ENCODE measurements around the gene PLA2G4F.

PLA2G4F gene

DNA sequence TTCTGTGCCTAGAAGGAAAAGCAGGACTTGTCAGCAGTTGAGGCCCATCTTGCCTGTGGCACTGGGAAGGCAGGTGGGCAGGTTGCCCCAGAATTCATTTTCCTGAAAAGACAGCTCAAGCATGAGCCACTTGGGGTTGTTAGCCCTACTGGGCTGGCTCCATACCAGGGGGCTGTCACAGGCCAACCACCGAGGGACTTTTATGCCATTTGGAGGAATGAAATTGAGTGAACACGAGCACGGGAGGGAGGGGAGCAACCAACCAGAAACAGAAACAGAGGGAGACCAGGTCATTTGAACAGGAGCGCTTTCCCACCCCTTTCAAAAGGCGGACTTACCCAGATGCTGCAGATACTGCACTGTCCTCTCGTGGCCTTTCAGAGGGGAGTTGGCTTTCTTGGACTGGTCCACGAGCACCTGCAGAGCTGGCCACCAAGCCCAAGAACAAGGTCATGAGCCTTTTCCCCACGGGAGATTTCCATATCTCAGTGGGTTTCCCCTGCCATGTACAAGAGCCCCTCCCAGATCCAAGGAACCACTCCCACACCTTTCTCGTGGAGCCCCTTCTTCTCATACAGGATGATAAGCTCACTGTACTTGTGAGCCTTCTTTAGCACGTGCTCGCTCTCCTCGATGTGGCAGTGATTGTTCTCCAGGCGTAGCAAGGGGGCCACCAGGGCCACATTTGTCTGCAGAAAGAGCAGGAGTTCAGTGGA is 9.9 kb upstream of the PLA2G4F start:
- Histone ChIP-seq H3K4me3 (no peak overlapping the region), H3K27ac (no peak overlapping the region)

DNA sequence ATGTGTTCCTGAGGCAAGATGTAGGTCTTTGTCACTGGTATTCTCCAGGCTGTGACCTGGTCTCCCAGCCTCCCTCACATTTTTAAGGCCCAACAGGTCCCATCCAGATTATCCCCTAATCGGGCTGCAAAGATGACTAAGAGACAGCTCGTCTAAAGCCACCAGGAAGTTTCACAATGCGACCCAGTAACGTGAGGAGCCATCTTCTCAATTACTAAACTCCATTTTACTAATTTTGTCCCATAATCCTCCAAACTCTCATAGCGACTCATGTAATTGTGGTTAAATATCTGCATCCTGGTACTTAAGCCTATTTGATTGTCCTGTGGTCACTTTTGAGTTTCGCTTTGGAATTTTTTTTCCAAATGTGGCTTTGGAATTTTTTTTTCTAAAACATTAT is 8.7 kb upstream of the PLA2G4F start:
- Histone ChIP-seq H3K4me3 (no peak overlapping the region), H3K27ac (peak overlapping the region in 12 of 21 experiments; percentile 4 to 77 (median 58))

DNA sequence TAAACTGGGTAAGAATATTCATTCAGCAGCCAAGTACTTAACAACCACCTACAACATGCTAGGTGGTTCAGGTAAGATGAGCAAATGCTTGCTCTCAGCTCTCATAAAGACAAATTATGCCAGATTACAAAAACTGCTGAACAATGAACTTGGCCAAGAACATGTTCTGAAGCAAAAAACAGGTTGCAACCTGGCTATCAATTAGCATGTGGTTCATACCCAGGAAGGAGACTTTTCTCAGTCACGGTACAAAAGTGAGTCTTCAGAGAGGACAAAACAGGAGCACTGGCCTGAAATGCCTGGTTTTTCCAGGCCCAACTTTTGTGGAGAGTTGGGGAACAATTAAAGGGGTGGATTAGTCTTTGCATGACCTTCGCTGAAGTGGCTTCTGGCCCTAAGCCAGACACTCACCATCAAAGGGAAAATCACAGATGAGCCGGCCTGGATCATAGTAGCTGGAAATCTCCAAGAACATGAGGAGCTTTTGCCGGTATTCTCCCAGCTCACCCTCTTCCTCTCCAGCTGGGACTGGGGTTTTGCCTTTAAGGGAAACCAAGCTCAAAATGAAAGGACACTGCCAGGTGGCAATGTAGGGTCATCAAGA is 7.6 kb upstream of the PLA2G4F start:
- no peak overlapping the region for H3K4me3 ChIP-seq
- peak overlapping the region in 15 of 21 experiments; percentile 15 to 77 (median 58) for H3K27ac ChIP-seq

DNA sequence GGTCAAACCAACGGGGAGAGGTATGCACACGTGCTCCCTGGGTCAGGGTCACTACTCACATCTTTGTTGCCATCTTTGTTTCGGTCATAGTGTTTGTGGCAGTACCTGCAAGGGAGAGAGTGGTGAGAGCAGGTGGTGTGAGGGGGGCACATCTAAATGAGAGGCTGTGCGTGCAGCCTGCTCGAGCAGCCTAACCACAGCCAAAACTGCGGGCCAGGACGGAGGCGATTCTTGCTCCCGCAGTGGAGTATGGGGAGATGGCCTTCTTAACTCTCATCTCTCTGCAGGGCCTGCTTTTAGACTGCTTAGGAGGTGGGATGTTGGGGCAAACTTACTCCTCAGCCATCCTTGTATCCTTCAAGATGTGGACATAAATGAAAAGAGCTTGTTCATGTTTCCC is 6.9 kb upstream of the PLA2G4F start:
- H3K4me3 ChIP-seq, result no peak overlapping the region

DNA sequence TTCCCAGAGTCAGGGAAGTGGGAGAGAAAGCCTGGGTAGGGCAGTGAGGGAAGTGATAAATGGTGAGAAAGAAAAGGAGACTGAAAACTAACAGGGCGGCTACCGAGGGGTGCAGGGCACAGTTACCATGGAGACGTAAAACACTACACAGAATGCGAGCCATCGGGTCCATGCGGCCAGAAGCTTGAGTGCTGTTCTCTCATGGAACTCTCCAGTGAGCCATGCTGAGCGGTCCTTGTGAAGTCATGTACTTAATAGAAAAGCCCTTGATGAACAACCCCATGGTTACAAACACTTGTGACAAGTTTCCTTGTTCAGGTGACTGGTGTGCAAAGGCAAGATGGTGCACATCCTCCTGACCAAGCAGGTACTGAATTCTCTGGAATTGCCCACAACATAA is 3.7 kb upstream of the PLA2G4F start:
- Histone ChIP-seq H3K4me3 (no peak overlapping the region), H3K27ac (no peak overlapping the region)

More for the DNA sequence above, 6.9 kb upstream of the PLA2G4F start:
- peak overlapping the region in 4 of 21 experiments; percentile 15 to 77 (median 40) for H3K27ac ChIP-seq

DNA sequence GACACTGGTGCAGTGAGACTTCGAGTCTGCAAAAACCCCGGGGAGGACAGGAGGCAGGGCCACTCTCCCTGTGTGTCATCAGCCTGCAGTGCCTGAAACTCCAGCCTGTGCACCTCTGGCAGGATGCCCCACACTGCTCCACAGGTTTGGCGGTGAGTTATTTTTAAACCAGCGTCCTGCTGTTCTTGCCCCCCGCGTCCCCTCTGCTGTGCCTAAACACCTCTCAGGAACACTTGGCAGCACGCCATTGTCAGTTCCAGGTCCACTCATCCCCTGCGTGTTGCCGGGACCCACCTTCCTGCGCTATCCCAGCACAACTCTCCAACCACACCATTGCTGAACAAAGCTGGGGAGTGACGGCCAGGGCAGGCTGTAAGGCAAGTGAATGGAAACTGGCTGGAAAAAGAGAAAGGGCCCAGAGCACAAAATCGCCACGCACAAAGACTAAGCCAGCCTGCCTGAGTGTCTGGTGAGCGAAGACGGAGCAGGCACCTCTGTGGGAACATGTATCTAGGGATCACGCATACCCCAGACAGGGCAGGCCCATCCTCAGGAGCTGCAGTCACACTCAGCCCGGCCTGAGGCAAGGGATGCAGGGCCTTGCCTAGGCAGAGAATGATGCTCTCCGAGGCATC is 3.1 kb upstream of the PLA2G4F start:
- no peak overlapping the region for H3K27ac ChIP-seq

DNA sequence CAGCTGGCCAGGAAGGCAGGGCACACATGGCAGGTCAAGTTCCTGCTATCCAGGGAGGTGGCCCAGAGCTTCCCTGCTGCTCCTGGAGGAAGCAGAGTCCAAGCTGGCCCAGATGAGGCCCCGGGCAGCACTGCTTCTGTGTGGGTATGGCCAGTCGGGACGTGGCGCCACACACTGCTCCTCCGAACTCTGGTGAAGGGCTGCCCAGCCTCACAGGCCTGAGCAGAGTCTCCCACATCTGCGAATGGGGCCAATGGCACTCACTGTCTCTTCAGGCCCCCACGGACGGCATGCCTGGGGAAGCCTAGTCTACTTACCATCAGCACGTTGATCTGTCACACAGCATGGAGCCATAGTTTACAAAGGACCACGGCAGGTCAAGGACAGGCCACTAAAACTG is 2.5 kb upstream of the PLA2G4F start:
- Histone ChIP-seq H3K27ac (no peak overlapping the region), H3K4me3 (no peak overlapping the region)

More for the DNA sequence above, 3.1 kb upstream of the PLA2G4F start:
- no peak overlapping the region for H3K4me3 ChIP-seq

DNA sequence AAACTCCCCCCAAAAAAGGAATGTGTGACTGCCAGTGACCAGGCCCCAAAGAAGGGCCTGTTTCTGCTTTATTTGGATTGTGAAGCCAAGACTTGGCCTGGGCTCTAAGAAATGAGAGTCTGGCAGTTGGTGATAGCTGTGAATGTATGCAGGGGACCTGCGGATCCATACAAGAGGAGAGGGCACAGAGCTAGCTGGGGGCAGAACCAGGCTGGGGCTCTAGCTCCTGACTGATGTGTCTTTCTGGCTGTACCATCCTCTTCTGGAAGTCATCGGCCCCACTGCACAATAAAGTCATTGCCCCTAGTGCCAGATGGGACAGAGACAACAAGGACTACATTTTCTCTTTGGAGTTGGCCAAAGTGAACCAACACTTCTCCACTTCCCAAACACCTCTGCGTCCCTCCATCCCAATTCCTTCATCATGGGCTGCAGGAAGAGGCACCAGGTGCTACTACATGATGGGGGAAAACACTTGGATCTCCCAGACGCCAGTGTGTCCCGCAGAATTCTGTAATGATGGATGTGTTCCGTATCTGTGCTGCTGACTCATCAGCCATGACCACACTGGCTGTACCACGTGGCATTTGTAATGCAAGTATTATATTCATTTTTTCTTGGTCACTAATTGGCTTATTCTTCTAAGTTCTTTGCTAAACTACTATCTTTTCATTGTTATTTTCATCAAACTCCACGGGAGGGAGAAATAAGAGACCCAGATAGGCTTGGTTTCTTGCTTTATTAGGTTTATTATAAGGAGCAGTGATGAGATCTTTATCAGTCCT is 1.7 kb upstream of the PLA2G4F start:
- Histone ChIP-seq H3K27ac (peak overlapping the region in 1 of 21 experiments; percentile 26), H3K4me3 (no peak overlapping the region)

DNA sequence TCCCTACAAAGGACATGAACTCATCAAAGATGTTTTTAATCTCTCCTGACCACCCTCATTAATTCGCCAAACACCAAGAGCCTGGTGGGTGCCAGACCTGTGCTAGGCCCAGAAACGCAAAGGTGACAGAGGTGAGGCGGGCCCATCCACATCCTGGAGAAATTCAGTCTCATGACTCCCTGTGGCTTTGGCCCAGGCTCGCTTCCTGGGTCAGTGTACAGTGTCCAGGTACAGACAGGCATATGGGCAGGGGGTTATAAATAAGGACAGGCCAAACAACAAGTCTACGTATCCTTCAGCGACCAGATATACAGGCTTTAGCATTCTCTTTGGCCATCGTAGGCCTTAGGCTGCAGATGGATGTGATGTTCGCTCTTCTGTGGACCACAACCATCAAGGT is 945 bp upstream of the PLA2G4F start:
- H3K27ac ChIP-seq, result peak overlapping the region in 1 of 21 experiments; percentile 26
- H3K4me3 ChIP-seq, result no peak overlapping the region

DNA sequence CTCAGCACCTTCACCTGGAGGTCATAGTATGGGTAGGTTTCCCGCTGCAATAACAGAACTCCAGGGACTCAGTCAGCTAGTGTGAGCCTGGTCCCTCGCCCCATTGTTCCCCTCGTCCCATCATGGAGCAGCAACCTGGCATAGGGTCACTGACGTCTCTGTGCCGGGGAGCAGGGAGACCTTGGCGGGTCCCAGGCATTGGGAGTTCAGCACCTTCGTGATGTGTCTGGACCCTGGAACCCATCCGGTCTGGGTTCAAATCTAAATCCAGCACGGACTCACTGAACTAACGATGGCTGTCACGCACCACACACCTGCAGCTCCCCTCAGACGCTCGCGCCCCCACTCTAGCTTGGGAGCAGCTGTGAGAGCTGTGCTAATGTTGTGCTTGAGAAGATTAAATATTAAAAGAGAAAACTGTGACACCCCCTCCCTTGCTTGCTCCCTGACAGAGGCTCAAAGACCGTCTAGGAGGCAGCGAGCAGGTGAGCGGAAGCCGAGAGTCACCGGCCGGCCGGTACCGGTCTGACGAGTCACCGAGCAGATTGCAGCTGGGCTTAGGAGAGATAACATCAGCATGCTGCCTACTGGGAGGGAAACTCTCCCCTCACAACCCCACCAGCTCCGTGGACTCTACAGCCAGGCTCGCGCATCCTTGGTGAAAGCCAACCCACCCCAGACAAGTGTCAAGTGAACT is 742 bp downstream of the PLA2G4F start:
- Histone ChIP-seq H3K4me3 (peak overlapping the region; percentile 22 to 54 (median 29)), H3K27ac (peak overlapping the region in 18 of 21 experiments; percentile 26 to 82 (median 73))

DNA sequence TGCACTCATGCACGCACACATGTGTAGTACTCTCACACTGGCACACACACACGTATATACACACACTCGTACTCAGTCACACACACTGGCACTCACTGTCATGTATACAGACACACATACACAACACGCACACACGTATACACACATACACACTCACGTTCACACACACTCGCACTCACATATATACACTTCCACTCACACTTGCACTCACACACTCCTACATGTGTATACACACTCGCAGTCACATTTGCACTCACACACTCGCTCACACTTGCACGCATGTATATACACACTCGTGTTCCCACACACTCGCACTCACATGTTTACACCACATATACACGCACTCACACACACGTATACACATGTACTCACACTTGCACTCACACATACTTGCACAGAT is 1.5 kb downstream of the PLA2G4F start:
- peak overlapping the region; percentile 22 to 54 (median 29) for H3K4me3 ChIP-seq

DNA sequence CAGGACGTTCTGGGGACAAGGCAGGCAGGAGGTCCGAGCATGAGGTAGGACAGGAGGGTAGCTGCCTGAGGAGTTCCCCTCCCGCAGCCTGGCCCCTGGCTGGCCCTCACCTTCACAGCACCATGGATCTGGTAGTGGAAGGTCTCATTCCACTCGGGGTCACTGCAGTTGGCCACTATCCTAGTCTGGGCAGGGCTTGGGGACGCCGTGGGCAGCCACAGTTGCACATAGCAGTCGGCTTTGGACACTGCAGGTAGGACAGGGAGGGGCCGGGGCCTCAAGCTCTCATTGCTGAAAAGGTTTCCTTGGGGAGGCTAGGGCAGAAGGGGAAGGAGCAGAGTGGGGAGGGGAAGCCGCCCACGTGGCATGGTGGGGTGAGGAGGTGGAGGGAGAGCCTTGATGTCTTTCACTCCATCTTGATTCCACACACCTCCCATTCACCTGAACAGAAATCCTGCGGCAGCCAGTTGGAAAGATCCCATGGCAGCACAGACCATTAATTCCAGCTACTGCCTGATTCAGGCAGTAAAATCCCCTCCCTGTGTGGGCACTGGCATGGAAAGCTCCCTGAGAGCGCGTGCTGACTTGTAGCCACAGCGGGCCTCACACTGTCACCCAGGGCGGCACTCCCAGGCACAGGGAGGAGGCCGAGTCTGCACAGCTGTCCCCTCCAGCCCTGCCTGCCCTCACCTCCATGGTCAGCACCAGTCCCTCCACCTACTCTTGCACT is 2.1 kb downstream of the PLA2G4F start:
- Histone ChIP-seq H3K27ac (peak overlapping the region in 7 of 21 experiments; percentile 0 to 80 (median 67)), H3K4me3 (peak overlapping the region in 5 of 7 experiments; percentile 22 to 54 (median 34))

More for the DNA sequence above, 1.5 kb downstream of the PLA2G4F start:
- peak overlapping the region in 7 of 21 experiments; percentile 13 to 80 (median 73) for H3K27ac ChIP-seq

DNA sequence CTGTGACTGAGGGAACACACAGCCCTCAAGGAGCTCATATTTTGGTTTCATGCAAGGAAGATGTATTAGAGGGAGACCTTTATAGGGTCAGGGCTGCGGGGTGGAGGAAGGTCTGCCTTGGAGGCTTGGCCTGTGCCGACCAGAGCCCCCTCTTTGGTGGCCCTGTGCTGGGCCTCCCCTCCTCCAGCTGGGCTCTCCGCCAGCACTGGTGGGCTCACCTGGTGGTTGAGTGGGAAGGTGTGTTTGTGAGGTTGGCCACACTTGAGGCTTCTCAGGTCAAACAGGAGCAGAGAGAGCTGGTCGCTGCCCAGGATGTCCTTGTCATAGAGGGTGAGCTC is 2.6 kb downstream of the PLA2G4F start:
- Histone ChIP-seq H3K27ac (peak overlapping the region in 6 of 21 experiments; percentile 0 to 78 (median 49)), H3K4me3 (no peak overlapping the region)

DNA sequence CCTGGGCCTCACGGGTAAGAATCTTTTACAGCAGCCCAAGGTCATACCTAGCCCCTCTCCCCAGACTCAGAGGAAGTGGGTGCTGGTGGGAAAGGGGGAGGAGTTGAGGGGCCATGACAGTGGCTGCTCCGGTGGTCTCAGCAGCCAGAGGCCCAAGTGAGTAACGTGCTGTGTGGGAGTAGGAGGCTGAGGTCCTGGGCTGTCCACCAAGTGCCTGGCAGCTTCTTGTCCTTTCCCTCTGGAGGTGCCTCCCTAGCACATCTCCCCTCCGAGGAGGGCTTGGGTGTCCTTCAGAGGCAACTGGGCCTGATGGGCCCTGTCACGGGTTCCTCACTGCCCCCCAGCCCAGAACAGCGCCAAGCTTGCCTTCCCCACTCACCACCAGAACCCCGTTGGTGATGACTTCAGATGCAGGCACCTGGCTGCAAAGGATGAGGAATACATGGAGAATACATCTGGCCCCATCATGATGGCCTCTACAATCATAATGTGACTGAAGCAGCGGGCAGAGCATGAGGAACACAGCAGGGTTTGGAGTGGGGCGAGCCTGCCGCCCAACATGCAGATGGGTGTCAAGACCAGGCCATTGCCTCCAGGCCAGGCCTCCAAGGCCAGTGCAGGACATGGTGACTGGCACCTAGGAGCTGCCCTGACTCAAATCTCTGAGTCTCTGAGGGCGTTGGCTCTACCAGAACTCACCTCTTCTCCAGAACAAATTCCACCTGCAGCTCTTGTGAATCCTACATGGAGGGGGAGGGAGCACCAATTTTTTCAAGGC is 3.3 kb downstream of the PLA2G4F start:
- no peak overlapping the region for H3K4me3 ChIP-seq
- H3K27ac ChIP-seq, result peak overlapping the region in 12 of 21 experiments; percentile 22 to 78 (median 47)

DNA sequence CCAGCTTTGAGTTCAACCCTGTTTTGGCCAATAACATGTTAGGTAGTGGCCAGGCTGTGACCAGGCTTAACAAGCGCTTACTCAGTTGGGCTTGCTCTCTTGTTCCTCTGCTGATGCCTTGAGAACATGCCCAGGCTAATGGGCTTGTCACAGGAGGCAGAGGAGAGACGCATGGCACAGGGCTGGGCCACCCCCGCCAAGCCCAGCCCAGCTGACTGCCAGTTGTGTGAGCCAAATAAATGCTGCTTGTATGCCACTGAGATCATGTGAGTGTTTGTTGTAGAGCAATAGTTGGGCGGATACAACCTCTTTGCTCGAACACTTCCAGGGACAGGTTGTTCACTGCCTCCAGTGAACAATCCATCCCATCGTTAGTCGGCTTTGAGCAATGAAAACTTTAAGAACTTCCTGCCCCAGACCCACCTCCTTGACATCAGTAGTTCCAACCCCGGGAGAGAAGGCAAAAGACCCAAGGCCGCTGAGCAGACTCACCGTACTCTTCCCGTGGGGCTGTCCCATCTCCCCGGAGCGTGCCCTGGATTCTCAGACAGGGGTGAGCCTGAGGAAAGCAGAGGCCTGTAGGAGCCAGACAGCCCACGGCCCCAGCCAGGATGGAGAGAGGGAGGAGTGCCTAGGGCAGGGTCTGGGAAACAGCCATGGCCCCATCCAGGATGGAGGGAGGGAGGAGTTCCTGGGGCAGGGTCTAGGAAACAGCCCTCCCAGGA is 4.1 kb downstream of the PLA2G4F start:
- Histone ChIP-seq H3K4me3 (no peak overlapping the region), H3K27ac (peak overlapping the region in 15 of 21 experiments; percentile 27 to 78 (median 48))

DNA sequence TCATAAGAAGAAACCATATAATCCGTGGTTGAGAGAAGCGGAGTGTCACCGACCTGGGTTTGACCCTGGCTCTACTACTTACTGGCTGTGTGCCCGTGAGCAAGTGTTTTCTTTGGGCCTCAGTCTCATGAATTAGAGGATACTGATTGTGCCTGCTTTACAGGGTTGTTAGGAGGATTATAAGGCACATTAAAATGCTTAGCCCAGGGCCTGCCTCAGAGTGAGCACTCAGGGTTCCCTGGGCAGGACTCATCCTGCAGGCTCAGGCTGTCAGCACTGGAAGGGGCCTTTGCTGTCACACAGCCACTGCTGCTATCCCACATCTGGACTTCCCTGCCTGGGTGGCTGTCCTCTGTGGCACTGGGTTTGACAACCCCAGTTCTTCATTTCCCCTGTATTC is 4.7 kb downstream of the PLA2G4F start:
- peak overlapping the region in 12 of 21 experiments; percentile 13 to 66 (median 48) for H3K27ac ChIP-seq
- H3K4me3 ChIP-seq, result no peak overlapping the region

DNA sequence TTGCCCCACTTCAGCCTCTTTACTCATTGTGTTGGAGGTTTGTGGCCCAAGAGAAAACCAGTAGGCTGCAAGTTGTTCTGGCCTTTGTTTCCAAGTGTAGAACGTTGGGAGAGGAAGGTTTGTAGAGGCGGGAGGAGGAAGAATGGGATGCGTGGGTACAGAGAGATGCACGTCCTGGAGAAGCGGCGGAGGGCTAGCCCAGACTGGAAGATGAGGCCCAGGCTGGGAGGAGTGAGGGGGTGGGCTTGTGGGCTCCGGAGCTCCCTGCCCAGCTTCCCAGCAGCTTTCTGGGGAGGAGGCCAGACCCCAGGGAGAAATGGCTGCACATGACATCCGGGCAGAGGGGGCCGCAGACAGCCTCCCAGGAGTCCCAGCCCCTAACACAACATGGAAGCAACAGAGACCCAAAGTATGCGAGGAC is 5.3 kb downstream of the PLA2G4F start:
- no peak overlapping the region for H3K4me3 ChIP-seq
- H3K27ac ChIP-seq, result peak overlapping the region in 4 of 21 experiments; percentile 40 to 60 (median 48)

All from skin epidermis (tissue), 12 donors.